WTC11 (cell line): ENCODE data around the gene BCAT1. TPM values are rescaled to one million over a fixed set of nuclear protein-coding genes. Genes with fewer than 3 reads are reported as not detected.

Experiments used
- E2F1 ChIP-seq: sonication (generic); formaldehyde crosslinking; IDR thresholded peaks from 2 replicates; pipeline ENCODE4 v1.8.0; 2022; ENCODE audit warnings: mild to moderate bottlenecking, missing genetic modification reagents
- ELF4 ChIP-seq: sonication (generic); formaldehyde crosslinking; IDR thresholded peaks from 2 replicates; pipeline ENCODE4 v1.8.1; 2022; ENCODE audit warnings: low read depth, mild to moderate bottlenecking, moderate library complexity, missing genetic modification reagents
- ERG ChIP-seq: fragments of 250-450 bp; sonication (Bioruptor Pico); IDR thresholded peaks from 2 replicates; pipeline ENCODE4 v1.8.0; 2021; ENCODE audit warnings: mild to moderate bottlenecking
- IRF1 ChIP-seq: sonication (generic); formaldehyde crosslinking; IDR thresholded peaks from 2 replicates; pipeline ENCODE4 v1.8.0; 2023; ENCODE audit warnings: missing genetic modification reagents
- MYBL2 ChIP-seq: sonication (generic); formaldehyde crosslinking; IDR thresholded peaks from 2 replicates; pipeline ENCODE4 v1.8.1; 2023; ENCODE audit warnings: mild to moderate bottlenecking, moderate library complexity, missing genetic modification reagents
- NR2C2 ChIP-seq: sonication (generic); formaldehyde crosslinking; IDR thresholded peaks from 2 replicates; pipeline ENCODE4 v1.8.0; 2022; ENCODE audit warnings: mild to moderate bottlenecking, missing genetic modification reagents
- PRDM15 ChIP-seq: sonication (generic); formaldehyde crosslinking; IDR thresholded peaks from 2 replicates; pipeline ENCODE4 v1.8.0; 2022; ENCODE audit warnings: missing genetic modification reagents
- PREB ChIP-seq: sonication (generic); formaldehyde crosslinking; IDR thresholded peaks from 2 replicates; pipeline ENCODE4 v1.8.1; 2022; ENCODE audit warnings: mild to moderate bottlenecking, missing genetic modification reagents, moderate library complexity, borderline replicate concordance
- PRRX2 ChIP-seq: fragments of 250-450 bp; sonication (Bioruptor Pico); IDR thresholded peaks from 2 replicates; pipeline ENCODE4 v1.8.0; 2021; ENCODE audit warnings: mild to moderate bottlenecking
- RELA ChIP-seq: sonication (generic); formaldehyde crosslinking; IDR thresholded peaks from 2 replicates; pipeline ENCODE4 v1.8.1; 2022; ENCODE audit warnings: missing genetic modification reagents, mild to moderate bottlenecking, borderline replicate concordance
- TEAD1 ChIP-seq: sonication (generic); formaldehyde crosslinking; IDR thresholded peaks from 2 replicates; pipeline ENCODE4 v1.8.0; 2022; ENCODE audit warnings: mild to moderate bottlenecking, missing genetic modification reagents
- TEAD4 ChIP-seq: sonication (generic); formaldehyde crosslinking; IDR thresholded peaks from 2 replicates; pipeline ENCODE4 v1.8.0; 2022; ENCODE audit warnings: mild to moderate bottlenecking, missing genetic modification reagents
- USF1 ChIP-seq: sonication (generic); formaldehyde crosslinking; IDR thresholded peaks from 2 replicates; pipeline ENCODE4 v1.8.0; 2022; ENCODE audit warnings: mild to moderate bottlenecking, missing genetic modification reagents
- ZMAT4 ChIP-seq: fragments of 250-450 bp; sonication (Bioruptor Pico); IDR thresholded peaks from 2 replicates; pipeline ENCODE4 v1.9.0; 2021; ENCODE audit warnings: mild to moderate bottlenecking
- ZNF263 ChIP-seq: sonication (generic); formaldehyde crosslinking; IDR thresholded peaks from 2 replicates; pipeline ENCODE4 v1.8.1; 2022; ENCODE audit warnings: low read depth, mild to moderate bottlenecking, moderate library complexity, missing genetic modification reagents
- ZNF532 ChIP-seq: fragments of 250-450 bp; sonication (Bioruptor Pico); IDR thresholded peaks from 2 replicates; pipeline ENCODE4 v1.9.0; 2021; ENCODE audit warnings: mild to moderate bottlenecking, borderline replicate concordance
- total RNA-seq: library from RNA; stranded (reverse); gene quantifications from 3 replicates; pipeline ENCODE4 v1.2.3, GENCODE V29; 2021

BCAT1 gene
- total RNA-seq, 1 experiment from 2014 or later, result 267 TPM

GRCh38 chr12:24764712-24765111 lies 184.2 kb downstream of the BCAT1 start (continued):
- no peak for TF ChIP-seq ZNF532 (CRISPR knock-in tag)
- no peak for TF ChIP-seq RELA
- TF ChIP-seq ZNF263, result no peak
- no peak for TF ChIP-seq TEAD4 (CRISPR knock-in tag)
- TF ChIP-seq IRF1, result no peak
- no peak for TF ChIP-seq MYBL2
- no peak for TF ChIP-seq ELF4 (CRISPR knock-in tag)
- no peak for TF ChIP-seq PRDM15
- TF ChIP-seq PREB (CRISPR knock-in tag), result no peak
- no peak for TF ChIP-seq ERG
- no peak for TF ChIP-seq NR2C2 (CRISPR knock-in tag)
- no peak for TF ChIP-seq ZMAT4
- no peak for TF ChIP-seq E2F1 (CRISPR knock-in tag)
- TF ChIP-seq USF1 (CRISPR knock-in tag), result no peak
- TF ChIP-seq TEAD1, result no peak
- TF ChIP-seq PRRX2 (CRISPR knock-in tag), result no peak
- TF ChIP-seq, all 79 proteins: peak for 0
